IMR-90 (cell line): ENCODE data around the gene EXTL2. TPM values are rescaled to one million over a fixed set of nuclear protein-coding genes. Genes with fewer than 3 reads are reported as not detected.

Experiments
- ATAC-seq: fragments of 200-7000 bp; cut with Tn5 transposase; 2 replicates; pipeline ENCODE4 v1.9.1; 2020; ENCODE audit warnings: low read depth, mild to moderate bottlenecking, moderate library complexity
- BruUV-seq: library from RNA; stranded (reverse); fragments of 400-500 nt; replicated peaks from 2 replicates; lab custom pipeline; 2021; lab: Mats Ljungman, UMichigan
- CTCF ChIA-PET: fragments of 300-600 bp; formaldehyde crosslinking; extraction: SDS; loops from one replicate; lab custom pipeline; 2021; ENCODE audit warnings: antibody characterized with exemption; lab: Yijun Ruan, JAX
- POLR2A ChIA-PET: fragments of 300-600 bp; sonication (Branson Sonifier 250); formaldehyde crosslinking; loops from one replicate; lab custom pipeline; 2022; ENCODE audit warnings: antibody characterized with exemption; ENCODE audit not compliant: unreplicated experiment; lab: Charles Lee
- DNase-seq: peaks from one replicate; pipeline ENCODE4 v3.0.0; 2013
- H2AFZ ChIP-seq: replicated peaks from 2 replicates; pipeline ENCODE3; 2013; ENCODE audit warnings: low read length, mild to moderate bottlenecking; ENCODE audit not compliant: poor library complexity
- H2AK5ac ChIP-seq: 2 replicates; pipeline ENCODE4 v1.6.1; 2013; ENCODE audit warnings: low read depth, low read length, inconsistent platforms
- H2AK9ac ChIP-seq: replicated peaks from 2 replicates; pipeline ENCODE3; 2013; ENCODE audit warnings: mild to moderate bottlenecking, low read depth, low read length, moderate library complexity; ENCODE audit not compliant: poor library complexity
- H2BK120ac ChIP-seq: 2 replicates; pipeline ENCODE4 v1.6.1; 2013; ENCODE audit warnings: low read depth, low read length, inconsistent platforms
- H2BK15ac ChIP-seq: 3 replicates; pipeline ENCODE4 v1.6.1; 2013; ENCODE audit warnings: low read depth, low read length, inconsistent platforms
- H2BK20ac ChIP-seq: 2 replicates; pipeline ENCODE4 v1.6.1; 2013; ENCODE audit warnings: low read depth, mild to moderate bottlenecking, inconsistent platforms, low read length, moderate library complexity
- H2BK5ac ChIP-seq: 2 replicates; pipeline ENCODE4 v1.6.1; 2013; ENCODE audit warnings: mild to moderate bottlenecking, low read depth, low read length, inconsistent platforms; ENCODE audit not compliant: poor library complexity, severe bottlenecking
- H3K14ac ChIP-seq: replicated peaks from 2 replicates; pipeline ENCODE4 v1.6.1; 2013; ENCODE audit warnings: low read depth, low read length, inconsistent platforms
- H3K18ac ChIP-seq: 2 replicates; pipeline ENCODE4 v1.6.1; 2013; ENCODE audit warnings: low read depth, low read length, control low read depth
- H3K23ac ChIP-seq: 2 replicates; pipeline ENCODE4 v1.6.1; 2013; ENCODE audit warnings: low read depth, low read length, inconsistent platforms
- H3K27ac ChIP-seq: 2 replicates; pipeline ENCODE4 v1.5.1; 2013; ENCODE audit warnings: mild to moderate bottlenecking, control low read depth, low read length; ENCODE audit not compliant: insufficient read depth
- H3K27me3 ChIP-seq: 2 replicates; pipeline ENCODE4 v1.6.1; 2013; ENCODE audit warnings: low read length; ENCODE audit not compliant: control insufficient read depth, insufficient read depth
- H3K36me3 ChIP-seq: 2 replicates; pipeline ENCODE4 v1.6.1; 2013; ENCODE audit warnings: low read length, mixed read lengths; ENCODE audit not compliant: control insufficient read depth, insufficient read depth
- H3K4ac ChIP-seq: 2 replicates; pipeline ENCODE4 v1.6.1; 2013; ENCODE audit warnings: low read depth, low read length, inconsistent platforms
- H3K4me1 ChIP-seq: 2 replicates; pipeline ENCODE4 v1.6.1; 2013; ENCODE audit warnings: low read length, mixed read lengths; ENCODE audit not compliant: control insufficient read depth, insufficient read depth
- H3K4me2 ChIP-seq: 2 replicates; pipeline ENCODE4 v1.6.1; 2013; ENCODE audit warnings: low read depth, mild to moderate bottlenecking, control low read depth, low read length, moderate library complexity
- H3K4me3 ChIP-seq: 2 replicates; pipeline ENCODE4 v1.5.1; 2013; ENCODE audit warnings: low read depth, mild to moderate bottlenecking, control low read depth, low read length, moderate library complexity; ENCODE audit not compliant: insufficient read depth
- H3K56ac ChIP-seq: 2 replicates; pipeline ENCODE4 v1.6.1; 2013; ENCODE audit warnings: low read length, inconsistent platforms; ENCODE audit not compliant: insufficient read depth; ENCODE audit errors: extremely low read depth
- H3K79me1 ChIP-seq, 2 experiments: 2 replicates each; pipeline ENCODE4 v1.6.1; 2013; ENCODE audit warnings: low read length in 2 of 2, inconsistent platforms in 1 of 2, low read depth in 1 of 2
- H3K9ac ChIP-seq: 2 replicates; pipeline ENCODE4 v1.6.1; 2013; ENCODE audit warnings: low read depth, low read length, control low read depth
- H3K9me1 ChIP-seq: 2 replicates; pipeline ENCODE4 v1.6.1; 2013; ENCODE audit warnings: low read length, inconsistent platforms; ENCODE audit not compliant: insufficient read depth
- H3K9me3 ChIP-seq: 2 replicates; pipeline ENCODE4 v1.6.1; 2013; ENCODE audit warnings: low read length; ENCODE audit not compliant: control insufficient read depth, insufficient read depth
- H4K20me1 ChIP-seq: 2 replicates; pipeline ENCODE4 v1.6.1; 2013; ENCODE audit warnings: low read length, inconsistent platforms; ENCODE audit not compliant: insufficient read depth
- H4K5ac ChIP-seq: 2 replicates; pipeline ENCODE4 v1.6.1; 2013; ENCODE audit warnings: mild to moderate bottlenecking, low read depth, low read length, control low read depth
- H4K8ac ChIP-seq, 2 experiments: 2 replicates each; pipeline ENCODE4 v1.6.1; 2013; ENCODE audit warnings: low read depth in 2 of 2, low read length in 2 of 2, control low read depth in 1 of 2, inconsistent platforms in 1 of 2
- H4K91ac ChIP-seq: 2 replicates; pipeline ENCODE4 v1.6.1; 2013; ENCODE audit warnings: low read depth, low read length, inconsistent platforms; ENCODE audit not compliant: insufficient read depth
- BHLHE40 ChIP-seq: fragments of 150-350 bp; IDR thresholded peaks from 2 replicates; pipeline ENCODE4 v1.6.1; 2016; ENCODE audit warnings: mild to moderate bottlenecking, low read depth, low read length
- CEBPB ChIP-seq: IDR thresholded peaks from 2 replicates; pipeline ENCODE4 v1.6.1; 2012; ENCODE audit warnings: low read depth, low read length, improper control_type of control experiment
- CHD1 ChIP-seq: IDR thresholded peaks from 2 replicates; pipeline ENCODE4 v1.6.1; 2012; ENCODE audit warnings: low read depth, low read length, improper control_type of control experiment
- FOS ChIP-seq: fragments of 150-350 bp; IDR thresholded peaks from 2 replicates; pipeline ENCODE4 v1.6.1; 2016; ENCODE audit warnings: low read depth, low read length
- MAFK ChIP-seq: IDR thresholded peaks from 2 replicates; pipeline ENCODE4 v1.6.1; 2012; ENCODE audit warnings: low read depth, low read length, improper control_type of control experiment
- MAZ ChIP-seq: IDR thresholded peaks from 2 replicates; pipeline ENCODE4 v1.6.1; 2012; ENCODE audit warnings: low read depth, mild to moderate bottlenecking, low read length, improper control_type of control experiment, moderate library complexity, borderline replicate concordance
- MXI1 ChIP-seq: IDR thresholded peaks from 2 replicates; pipeline ENCODE4 v1.6.1; 2012; ENCODE audit warnings: low read depth, mild to moderate bottlenecking, low read length, moderate library complexity, borderline replicate concordance
- RAD21 ChIP-seq: IDR thresholded peaks from 2 replicates; pipeline ENCODE4 v1.6.1; 2012; ENCODE audit warnings: low read length, improper control_type of control experiment
- RCOR1 ChIP-seq: IDR thresholded peaks from 2 replicates; pipeline ENCODE4 v1.6.1; 2012; ENCODE audit warnings: mild to moderate bottlenecking, low read length, improper control_type of control experiment; ENCODE audit not compliant: insufficient replicate concordance
- RFX5 ChIP-seq: IDR thresholded peaks from 2 replicates; pipeline ENCODE4 v1.8.0; 2012; ENCODE audit warnings: low read depth, mild to moderate bottlenecking, low read length, moderate library complexity
- WGBS, 2 experiments: methylation state at CpG; one replicate each; pipeline versions ENCODE4 v1.1.5 to v1.1.7; 2013; ENCODE audit warnings: missing lambda C conversion rate in 2 of 2; ENCODE audit not compliant: insufficient read length in 1 of 2; ENCODE audit errors: extremely low coverage in 2 of 2; 5-methylcytosine and 5-hydroxymethylcytosine counted together
- dilution Hi-C: fragments of 300-500 bp; cut with HindIII; formaldehyde crosslinking; loops from one replicate; pipeline ENCODE4 v1.14.3; 2018; ENCODE audit warnings: low sequenced_read_pairs; ENCODE audit not compliant: unreplicated experiment
- in situ Hi-C: fragments of 300-500 bp; cut with MboI; formaldehyde crosslinking; loops from 3 replicates; pipeline ENCODE4 v1.14.3; 2019; ENCODE audit warnings: low sequenced_read_pairs, inconsistent platforms, mixed read lengths
- intact Hi-C: fragments of 100-400 bp; cut with micrococcal nuclease; formaldehyde crosslinking; loops from 2 replicates; pipeline ENCODE4 v1.10.0; 2022
- polyA plus RNA-seq, 3 experiments: library from polyadenylated mRNA; depleted of rRNA; stranded (reverse); fragments of >200 nt; gene quantifications; 2 replicates each; pipeline ENCODE4 v1.2.3, GENCODE V29; 2012; ENCODE audit warnings: low replicate concordance in 1 of 3
- total RNA-seq: library from RNA; depleted of rRNA; stranded (reverse); fragments of >200 nt; gene quantifications from 2 replicates; pipeline ENCODE4 v1.2.3, GENCODE V29; 2012
- TF ChIP-seq, protein P1 (sequence below): conservative IDR thresholded peaks from 2 replicates; pipeline ENCODE4 v1.5.1; 2012; ENCODE audit warnings: mild to moderate bottlenecking, low read depth, low read length, improper control_type of control experiment
- TF ChIP-seq, protein P2 (sequence below): fragments of 150-350 bp; IDR thresholded peaks from 2 replicates; pipeline ENCODE4 v1.6.1; 2016; ENCODE audit warnings: low read depth, mild to moderate bottlenecking, low read length, moderate library complexity, borderline replicate concordance
- TF ChIP-seq, protein P3 (sequence below): fragments of 150-350 bp; IDR thresholded peaks from 2 replicates; pipeline ENCODE4 v1.6.1; 2017; ENCODE audit warnings: mild to moderate bottlenecking, antibody characterized with exemption, low read length, low read depth

The EXTL2 gene
- total and polyA plus RNA-seq, 2 of the 4 experiments (the other 2 are of a cell fraction) = 24.9 to 27.6 TPM

DNA sequence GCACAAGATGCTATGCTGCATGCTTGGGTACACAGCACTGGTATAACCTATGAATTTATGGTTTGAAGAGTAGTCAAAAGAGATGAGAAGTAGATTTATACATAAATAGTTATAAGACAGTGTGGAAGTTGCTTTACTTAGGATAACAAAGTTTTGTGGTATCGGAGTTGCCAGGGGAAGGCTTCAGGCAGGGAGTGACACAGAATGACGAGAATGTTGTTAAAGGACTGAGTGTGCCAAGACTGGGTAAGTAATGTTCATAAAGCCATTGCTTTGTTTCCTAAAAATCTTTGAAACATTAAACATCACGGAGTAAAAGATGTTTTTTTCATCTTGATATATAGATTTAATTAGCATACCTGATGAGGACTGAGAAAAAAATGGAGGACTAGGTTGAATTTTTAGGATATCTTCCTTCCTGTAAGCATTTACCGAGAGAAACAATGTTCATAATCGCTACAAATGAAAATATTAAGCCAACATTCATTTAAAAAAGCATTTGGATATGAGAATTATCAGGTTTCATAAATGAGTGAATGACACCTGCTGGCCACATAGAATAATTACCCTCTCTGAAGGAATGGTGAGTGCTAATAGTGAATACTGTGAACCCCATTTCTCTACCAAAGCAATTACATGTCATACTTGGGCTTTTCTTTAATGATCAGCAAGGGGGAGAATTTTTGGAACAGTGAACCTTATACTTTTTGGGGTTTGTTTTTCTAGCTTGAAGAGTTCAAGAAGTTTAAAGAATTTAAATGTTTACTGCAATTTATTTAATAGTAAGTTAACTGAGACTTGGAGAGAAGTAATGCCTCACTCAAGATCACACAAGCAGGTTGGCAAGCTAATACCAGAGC, 28.4 kb downstream of the EXTL2 start:
- intact Hi-C loops = loop anchor here (1.0 to 5.0 kb wide), 7 partner anchors 129 to 584 kb away; partner anchors contain the start of gene GPR88
- in situ Hi-C loops = loop anchor here (10.0 kb wide), 1 partner anchor 1061 kb away; no protein-coding TSS in a partner anchor
- Histone ChIP-seq H3K4ac (peak overlapping the region; percentile 84), H4K8ac (peak overlapping the region; percentile 71 to 75; a peak in 2 of 4 replicates), H3K79me1 (no peaks in the 10 kb centered on the region), H2BK20ac (peak overlapping the region; percentile 85), H2AK9ac (no peak overlapping the region), H2AK5ac (peak overlapping the region; percentile 74; the same call in 1 of the 2 replicates), H4K91ac (peak overlapping the region; percentile 74), H3K56ac (no peak overlapping the region; the same call in 1 of the 2 replicates), H3K14ac (peak overlapping the region; percentile 46; the same call in 1 of the 2 replicates), H2AFZ (no peak overlapping the region), H3K27me3 (no peaks in the 10 kb centered on the region), H3K23ac (no peak overlapping the region), H3K27ac (peak overlapping the region; percentile 81), H3K4me2 (no peak overlapping the region), H3K9ac (peak overlapping the region; percentile 72), H4K5ac (peak overlapping the region; percentile 99), H4K20me1 (no peaks in the 10 kb centered on the region), H3K36me3 (no peaks in the 10 kb centered on the region), H3K4me1 (peaks cover 12% of the 10 kb centered on the region), H3K18ac (peak overlapping the region; percentile 95), H3K9me3 (peaks cover 2% of the 10 kb centered on the region; the same call in 1 of the 2 replicates), H2BK15ac (peak overlapping the region; percentile 76; the same call in 2 of the 3 replicates), H3K9me1 (no peaks in the 10 kb centered on the region; the same call in 1 of the 2 replicates), H2BK120ac (peak overlapping the region; percentile 92), H3K4me3 (no peak overlapping the region), H2BK5ac (peak overlapping the region; percentile 15)
- ChIA-PET CTCF (interaction anchor here (0.7 to 4.7 kb wide), 3 partner anchors 18 to 259 kb away, joined by 3 to 27 read pairs (median 3); no protein-coding TSS in a partner anchor), POLR2A (no interaction called here)
- BruUV-seq = no TSS peak
- DNase-seq (peak; percentile 70), ATAC-seq (peak; percentile 56)
- WGBS, 2 experiments = no CpG with 5 or more reads among the region's 5 CpGs
- dilution Hi-C loops = no loop called here
- TF ChIP-seq, protein P1, sequence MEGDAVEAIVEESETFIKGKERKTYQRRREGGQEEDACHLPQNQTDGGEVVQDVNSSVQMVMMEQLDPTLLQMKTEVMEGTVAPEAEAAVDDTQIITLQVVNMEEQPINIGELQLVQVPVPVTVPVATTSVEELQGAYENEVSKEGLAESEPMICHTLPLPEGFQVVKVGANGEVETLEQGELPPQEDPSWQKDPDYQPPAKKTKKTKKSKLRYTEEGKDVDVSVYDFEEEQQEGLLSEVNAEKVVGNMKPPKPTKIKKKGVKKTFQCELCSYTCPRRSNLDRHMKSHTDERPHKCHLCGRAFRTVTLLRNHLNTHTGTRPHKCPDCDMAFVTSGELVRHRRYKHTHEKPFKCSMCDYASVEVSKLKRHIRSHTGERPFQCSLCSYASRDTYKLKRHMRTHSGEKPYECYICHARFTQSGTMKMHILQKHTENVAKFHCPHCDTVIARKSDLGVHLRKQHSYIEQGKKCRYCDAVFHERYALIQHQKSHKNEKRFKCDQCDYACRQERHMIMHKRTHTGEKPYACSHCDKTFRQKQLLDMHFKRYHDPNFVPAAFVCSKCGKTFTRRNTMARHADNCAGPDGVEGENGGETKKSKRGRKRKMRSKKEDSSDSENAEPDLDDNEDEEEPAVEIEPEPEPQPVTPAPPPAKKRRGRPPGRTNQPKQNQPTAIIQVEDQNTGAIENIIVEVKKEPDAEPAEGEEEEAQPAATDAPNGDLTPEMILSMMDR = peak; percentile 65
- TF ChIP-seq, protein P2, sequence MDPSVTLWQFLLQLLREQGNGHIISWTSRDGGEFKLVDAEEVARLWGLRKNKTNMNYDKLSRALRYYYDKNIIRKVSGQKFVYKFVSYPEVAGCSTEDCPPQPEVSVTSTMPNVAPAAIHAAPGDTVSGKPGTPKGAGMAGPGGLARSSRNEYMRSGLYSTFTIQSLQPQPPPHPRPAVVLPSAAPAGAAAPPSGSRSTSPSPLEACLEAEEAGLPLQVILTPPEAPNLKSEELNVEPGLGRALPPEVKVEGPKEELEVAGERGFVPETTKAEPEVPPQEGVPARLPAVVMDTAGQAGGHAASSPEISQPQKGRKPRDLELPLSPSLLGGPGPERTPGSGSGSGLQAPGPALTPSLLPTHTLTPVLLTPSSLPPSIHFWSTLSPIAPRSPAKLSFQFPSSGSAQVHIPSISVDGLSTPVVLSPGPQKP = no peak
- TF ChIP-seq FOS (no peak), MAFK (no peak), MXI1 (no peak), MAZ (no peak), CEBPB (no peak), RFX5 (no peak), RAD21 (peak; percentile 72), RCOR1 (no peak), CHD1 (no peak), BHLHE40 (no peak)
- TF ChIP-seq, protein P3, sequence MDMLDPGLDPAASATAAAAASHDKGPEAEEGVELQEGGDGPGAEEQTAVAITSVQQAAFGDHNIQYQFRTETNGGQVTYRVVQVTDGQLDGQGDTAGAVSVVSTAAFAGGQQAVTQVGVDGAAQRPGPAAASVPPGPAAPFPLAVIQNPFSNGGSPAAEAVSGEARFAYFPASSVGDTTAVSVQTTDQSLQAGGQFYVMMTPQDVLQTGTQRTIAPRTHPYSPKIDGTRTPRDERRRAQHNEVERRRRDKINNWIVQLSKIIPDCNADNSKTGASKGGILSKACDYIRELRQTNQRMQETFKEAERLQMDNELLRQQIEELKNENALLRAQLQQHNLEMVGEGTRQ = no peak
